G401 (cell line): ENCODE data around the gene PRAMEF18. TPM values are rescaled to one million over a fixed set of nuclear protein-coding genes. Genes with fewer than 3 reads are reported as not detected.
"Not testable (repeated sequence)": the region's sequence is repeated elsewhere in the genome, so short reads cannot be mapped to it uniquely, and the experiment has no call there.

Experiments
- DNase-seq: peaks from one replicate; pipeline ENCODE4 v3.0.0-alpha.2; 2015; ENCODE audit warnings: low spot score
- in situ Hi-C: cut with HindIII; loops from 2 replicates; pipeline ENCODE4 v1.10.0; 2016; ENCODE audit warnings: low sequenced_read_pairs, mixed read lengths
- total RNA-seq: library from RNA; depleted of rRNA; stranded (reverse); fragments of >200 nt; shearing (Covaris generic); gene quantifications from 2 replicates; pipeline ENCODE4 v1.2.3, GENCODE V29; 2014; rRNA removed

The PRAMEF18 gene
- not detected in 2 replicates for total RNA-seq

DNA sequence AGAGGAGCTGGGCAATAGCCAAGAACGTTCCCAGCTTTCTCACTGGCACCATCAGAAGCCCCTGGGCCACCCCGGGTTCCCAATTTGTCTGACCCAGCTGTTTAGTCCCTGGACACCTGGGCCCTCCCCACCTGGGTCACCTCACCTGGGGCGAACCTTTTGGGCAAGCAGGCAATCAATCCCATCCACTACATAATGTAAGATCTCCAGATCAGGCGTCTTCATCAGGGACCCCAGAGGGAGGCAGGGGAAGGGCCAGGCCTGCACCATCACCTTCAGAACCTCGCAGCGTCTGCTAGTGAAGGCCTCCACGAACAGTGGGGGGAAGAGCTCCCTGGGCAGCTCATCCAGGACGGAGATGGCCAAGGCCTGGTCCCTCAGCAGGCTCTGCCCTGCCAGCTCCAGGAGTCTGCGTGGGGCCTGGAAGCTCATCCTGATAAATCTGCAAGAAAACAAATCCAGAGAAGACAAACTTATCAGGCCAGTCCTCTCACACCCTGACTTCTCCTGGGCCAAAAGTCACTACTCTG lies at the start of gene PRAMEF18:
Gene PRAMEF18 (minus strand): TSS at position 480 of the 530 bp plus-strand sequence. CDS start 48 bp downstream, at position 432.
- in situ Hi-C loops, DNase-seq: not testable (repeated sequence)

DNA sequence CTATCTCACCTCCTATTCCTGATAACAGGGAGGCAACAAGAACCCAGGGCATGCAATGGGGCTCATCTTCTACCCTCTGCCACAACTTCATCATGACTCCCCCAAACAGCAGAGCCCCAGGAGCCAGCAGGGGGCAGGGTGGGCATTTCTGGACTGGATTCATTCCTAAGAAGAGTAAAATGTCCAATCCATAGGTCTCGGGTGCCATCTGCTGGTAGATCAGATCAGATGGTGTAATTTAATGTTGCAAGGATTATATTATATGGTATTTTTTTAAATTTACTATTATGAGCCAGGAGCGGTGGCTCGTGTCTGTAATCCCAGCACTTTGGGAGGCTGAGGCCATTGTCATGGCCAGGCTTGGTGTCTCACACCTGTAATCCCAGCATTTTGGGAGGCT lies 39.2 kb upstream of the PRAMEF18 start:
- in situ Hi-C loops, DNase-seq: not testable (repeated sequence)

GRCh38 chr1:13253898-13254297 lies 27.9 kb upstream of the PRAMEF18 start, which contains the start of gene PRAMEF5:
PRAMEF5 (plus strand) TSS chr1:13254198; CDS start chr1:13259269, 5,071 bp downstream.
- DNase-seq, in situ Hi-C loops: not testable (repeated sequence)

GRCh38 chr1:13247122-13247521 lies 21.2 kb upstream of the PRAMEF18 start:
- in situ Hi-C loops, DNase-seq: not testable (repeated sequence)

GRCh38 chr1:13246554-13246871 lies 20.6 kb upstream of the PRAMEF18 start:
- in situ Hi-C loops, DNase-seq: not testable (repeated sequence)

- DNase-seq, in situ Hi-C loops: not testable (repeated sequence)
These were observed 20.0 kb upstream of the PRAMEF18 start for GRCh38 chr1:13245841-13246553.

- in situ Hi-C loops, DNase-seq: not testable (repeated sequence)
These were observed 17.7 kb upstream of the PRAMEF18 start for GRCh38 chr1:13243536-13244263.

GRCh38 chr1:13239633-13240032 lies 13.7 kb upstream of the PRAMEF18 start:
- DNase-seq, in situ Hi-C loops: not testable (repeated sequence)

DNA sequence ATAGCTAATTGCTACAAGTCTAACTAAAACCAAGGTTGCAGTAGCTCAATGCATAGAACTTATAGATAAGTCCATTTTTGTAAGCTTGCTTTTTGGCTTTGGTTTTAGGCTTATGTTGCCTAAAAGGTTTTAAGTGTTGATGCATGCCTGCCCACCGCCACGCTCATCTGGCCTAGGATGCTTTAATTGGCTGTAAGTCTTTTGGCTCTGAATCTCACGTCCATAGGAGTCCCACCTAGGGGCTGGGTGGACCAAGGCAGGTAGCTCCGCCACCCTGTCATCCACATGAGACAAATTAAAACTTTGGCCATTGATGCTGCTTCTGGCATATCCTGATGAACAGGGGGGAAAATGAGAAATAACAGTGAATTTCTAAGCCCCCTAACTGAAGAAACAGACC lies 11.6 kb upstream of the PRAMEF18 start:
- DNase-seq, in situ Hi-C loops: not testable (repeated sequence)

DNA sequence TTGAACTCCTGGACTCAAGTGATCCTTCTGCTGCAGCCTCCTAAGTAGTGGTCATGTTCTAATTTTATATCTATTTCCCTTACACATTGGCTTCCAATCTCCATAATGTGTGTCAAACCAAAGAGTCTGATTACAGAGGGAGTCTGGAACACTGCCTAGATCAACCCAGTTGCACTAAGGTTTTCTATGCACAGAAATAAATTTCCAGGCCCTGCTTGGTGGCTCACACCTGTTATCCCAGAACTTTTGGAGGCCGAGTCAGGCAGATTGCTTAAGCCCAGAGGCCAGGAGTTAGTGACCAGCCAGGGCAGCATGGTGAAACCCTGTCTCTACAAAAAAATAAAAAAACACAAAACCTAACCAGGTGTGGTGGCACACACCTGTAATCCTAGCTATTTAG lies 8.1 kb upstream of the PRAMEF18 start:
- in situ Hi-C loops, DNase-seq: not testable (repeated sequence)

- DNase-seq, in situ Hi-C loops: not testable (repeated sequence)
These were observed 6.1 kb upstream of the PRAMEF18 start for GRCh38 chr1:13232056-13232455.

DNA sequence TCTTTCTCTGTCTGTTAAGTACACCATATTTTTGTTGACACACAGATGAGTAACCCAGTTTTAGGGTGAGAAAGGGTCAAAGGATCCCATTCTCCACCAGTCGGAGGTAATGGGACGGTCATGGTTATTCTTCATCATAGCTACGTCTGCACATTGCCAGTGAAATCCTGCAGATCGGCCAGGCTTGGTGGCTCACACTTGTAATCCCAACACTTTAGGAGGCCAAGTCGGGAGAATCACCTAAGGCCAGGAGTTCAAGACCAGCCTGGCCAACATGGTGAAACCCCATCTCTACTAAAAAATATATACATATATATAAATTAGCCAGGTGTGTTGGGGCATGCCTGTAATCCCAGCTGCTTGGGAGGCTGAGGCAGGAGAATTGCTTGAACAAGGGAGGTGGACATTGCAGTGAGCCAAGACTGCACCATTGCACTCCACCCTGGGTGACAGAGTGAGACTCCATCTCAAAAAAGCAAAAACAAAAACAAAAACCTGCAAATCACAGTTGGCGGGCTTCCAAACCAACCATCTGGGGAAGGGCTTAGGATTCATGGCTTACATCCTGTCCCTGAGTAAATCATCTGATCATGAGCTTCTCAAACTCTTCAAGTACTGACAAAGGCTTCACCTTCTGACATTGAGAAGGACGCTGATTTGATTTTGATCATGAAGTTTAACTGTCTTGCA lies 5.3 kb upstream of the PRAMEF18 start:
- DNase-seq, in situ Hi-C loops: not testable (repeated sequence)

- in situ Hi-C loops, DNase-seq: not testable (repeated sequence)
These were observed 4.6 kb upstream of the PRAMEF18 start for GRCh38 chr1:13230601-13231000.

DNA sequence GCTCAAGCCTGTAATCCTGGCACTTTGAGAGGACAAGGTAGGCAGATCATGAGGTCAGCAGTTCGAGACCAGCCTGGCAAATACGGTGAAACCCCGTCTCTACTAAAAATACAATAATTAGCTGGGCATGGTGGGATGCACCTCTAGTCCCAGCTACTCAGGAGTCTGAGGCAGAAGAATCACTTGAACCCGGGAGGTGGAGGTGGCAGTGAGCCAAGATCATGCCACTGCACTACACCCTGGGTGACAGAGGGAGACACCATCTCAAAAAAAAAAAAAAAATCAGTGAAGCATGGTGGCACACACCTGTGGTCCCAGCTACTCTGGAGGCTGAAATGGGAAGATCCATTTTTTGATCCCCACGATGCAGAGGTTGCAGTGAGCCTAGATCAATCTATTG lies 4.1 kb upstream of the PRAMEF18 start:
- DNase-seq, in situ Hi-C loops: not testable (repeated sequence)

DNA sequence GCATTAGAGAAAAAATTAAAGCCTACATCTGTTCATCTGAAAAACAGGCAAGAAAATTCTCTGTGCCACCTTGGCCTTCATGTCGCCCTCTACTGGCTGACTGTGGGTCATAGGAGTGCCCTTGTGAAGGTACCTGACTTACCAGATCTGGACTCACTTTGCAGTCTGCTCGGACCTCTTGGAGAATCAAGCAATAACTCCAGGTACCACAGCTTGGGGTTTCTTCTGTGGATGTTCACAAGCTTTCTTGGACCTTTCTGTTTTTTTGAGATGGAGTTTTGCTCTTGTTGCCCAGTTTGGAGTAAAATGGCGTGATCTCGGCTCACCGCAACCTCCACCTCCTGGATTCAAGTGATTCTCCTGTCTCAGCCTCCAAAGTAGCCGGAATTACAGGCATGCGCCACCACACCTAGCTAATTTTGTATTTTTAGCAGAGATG lies 2.4 kb upstream of the PRAMEF18 start:
- in situ Hi-C loops = no loop called here
- no peak for DNase-seq

DNA sequence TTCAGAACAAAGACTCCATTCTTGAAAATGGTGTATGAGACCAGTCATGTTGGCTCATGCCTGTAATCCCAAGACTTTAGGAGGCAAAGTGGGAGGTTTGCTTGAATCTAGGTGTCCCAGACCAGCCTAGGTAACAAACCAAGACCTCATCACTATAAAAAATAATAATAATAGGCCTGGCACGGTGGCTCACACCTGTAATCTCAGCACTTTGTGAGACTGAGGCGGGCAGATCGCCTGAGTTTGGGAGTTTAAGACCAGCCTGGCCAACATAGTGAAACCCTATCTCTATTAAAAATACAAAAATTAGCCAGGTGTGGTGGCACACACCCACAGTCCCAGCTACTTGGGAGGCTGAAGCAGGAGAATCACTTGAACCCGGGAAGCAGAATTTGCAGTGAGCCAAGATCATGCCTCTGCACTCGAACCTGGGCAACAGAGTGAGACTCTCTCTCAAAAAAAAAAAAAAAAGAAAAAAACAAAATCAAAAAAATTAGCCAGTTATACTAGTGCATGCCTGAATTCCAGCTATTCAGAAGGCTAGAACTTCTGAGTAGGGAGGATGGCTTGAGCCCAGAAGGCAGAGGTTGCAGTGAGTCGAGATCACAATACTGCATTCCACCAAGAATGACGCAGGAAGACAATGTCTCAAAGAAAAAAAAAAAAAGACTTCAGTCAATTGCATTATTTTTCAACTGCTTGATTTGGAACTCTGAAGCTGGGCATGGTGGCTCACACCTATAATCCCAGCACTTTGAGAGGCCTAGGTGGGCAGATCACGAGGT lies 1.5 kb upstream of the PRAMEF18 start:
- DNase-seq, in situ Hi-C loops: not testable (repeated sequence)

DNA sequence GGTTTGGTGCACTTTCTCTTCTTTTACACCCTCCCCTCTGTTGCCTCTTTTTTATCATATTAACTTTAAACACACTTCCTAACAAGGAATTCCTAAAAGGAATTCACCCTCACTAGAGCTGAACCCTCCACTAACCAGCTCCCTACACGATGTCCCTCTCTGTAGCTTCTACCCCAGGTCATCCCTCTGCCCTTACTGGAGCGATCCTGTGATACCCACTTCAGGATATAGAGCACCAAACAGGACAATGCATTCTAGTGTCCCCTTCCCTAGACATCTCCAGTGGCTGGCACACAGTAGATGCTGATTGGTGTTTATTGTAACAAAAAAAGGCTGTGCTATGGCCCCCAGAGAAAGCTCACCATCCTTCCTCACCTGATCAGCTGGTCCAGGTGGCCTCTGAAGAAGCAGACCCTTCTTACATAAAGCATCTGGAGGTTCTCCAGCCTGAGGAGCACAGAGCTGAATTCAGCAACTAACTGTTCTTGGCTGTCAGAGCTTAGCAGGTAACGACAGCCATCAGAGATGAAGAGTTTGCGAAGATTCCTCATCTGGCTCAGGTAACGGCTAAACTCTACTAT lies 1.4 kb downstream of the PRAMEF18 start:
- DNase-seq = no peak
- in situ Hi-C loops = no loop called here

GRCh38 chr1:13222788-13223187 lies 3.2 kb downstream of the PRAMEF18 start:
- in situ Hi-C loops, DNase-seq: not testable (repeated sequence)
